Ascending aorta (tissue), 2 donors: ENCODE measurements around the gene NID2. TPM values are rescaled to one million over a fixed set of nuclear protein-coding genes. Genes with fewer than 3 reads are reported as not detected.

Experiments
- DNase-seq, 2 donors: peaks; one replicate each; pipeline ENCODE4 v3.0.0-alpha.2; 2019; ENCODE audit warnings: low spot score in 2 of 2
- H3K27ac ChIP-seq, 2 donors: fragments of 200-600 bp; sonication (generic); one replicate each; pipeline ENCODE4 v1.5.1; 2016 to 2017; ENCODE audit warnings: mild to moderate bottlenecking in 1 of 2
- H3K27me3 ChIP-seq: fragments of 200-600 bp; sonication (generic); one replicate; pipeline ENCODE4 v1.5.1; 2017
- H3K36me3 ChIP-seq, 2 donors: fragments of 200-600 bp; sonication (generic); one replicate each; pipeline ENCODE4 v1.5.1; 2016
- H3K4me1 ChIP-seq, 2 donors: fragments of 200-600 bp; sonication (generic); one replicate each; pipeline ENCODE4 v1.5.1; 2016 to 2017; ENCODE audit warnings: mild to moderate bottlenecking in 1 of 2
- H3K4me3 ChIP-seq, 2 donors: fragments of 200-600 bp; sonication (generic); one replicate each; pipeline ENCODE4 v1.5.1; 2016 to 2017; ENCODE audit warnings: mild to moderate bottlenecking in 1 of 2
- H3K9me3 ChIP-seq, 2 donors: fragments of 200-600 bp; sonication (generic); one replicate each; pipeline ENCODE4 v1.5.1; 2016
- CTCF ChIP-seq, 3 experiments: fragments of 200-600 bp in 2 of 3; fragments of 450-650 bp in 1 of 3; sonication (generic) in 2 of 3; IDR thresholded peaks; one replicate each; pipeline ENCODE4 v1.5.1; 2016 to 2019; ENCODE audit warnings: antibody characterized with exemption in 3 of 3, mild to moderate bottlenecking in 1 of 3, moderate library complexity in 1 of 3
- intact Hi-C: fragments of 100-400 bp; cut with DNase I; formaldehyde crosslinking; loops from one replicate; pipeline ENCODE4 v1.15.1; 2023
- total RNA-seq: library from RNA; depleted of rRNA; stranded (reverse); fragments of >200 nt; gene quantifications from one replicate; pipeline ENCODE4 v1.1.0, GENCODE V29; 2016

NID2 gene
- total RNA-seq, 1 donor from 2014 or later, result 12.2 TPM

DNA sequence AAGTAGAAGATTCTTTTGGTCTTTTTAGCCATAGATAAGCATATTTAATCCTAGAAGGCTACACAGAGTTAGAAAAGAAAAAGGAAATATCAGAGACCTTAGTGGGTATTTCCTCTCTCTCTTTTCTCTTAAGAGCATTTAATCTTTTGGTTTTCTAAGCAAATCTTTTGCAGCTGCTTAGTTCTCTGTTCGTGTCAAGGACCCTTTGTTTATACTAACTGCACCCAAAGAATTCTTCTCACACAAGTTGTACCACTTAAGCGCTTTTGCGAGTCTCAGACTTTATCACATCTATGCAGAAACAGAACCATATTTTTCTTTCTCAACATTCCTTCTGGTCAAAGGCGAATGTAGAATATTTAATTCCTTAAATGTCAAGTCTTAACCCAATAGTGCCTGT lies 17.9 kb upstream of the NID2 start:
- Histone ChIP-seq H3K4me3 (no peak overlapping the region), H3K27ac (no peak overlapping the region), H3K4me1 (no peaks in the 10 kb centered on the region), H3K27me3 (no peaks in the 10 kb centered on the region), H3K9me3 (no peaks in the 10 kb centered on the region), H3K36me3 (no peaks in the 10 kb centered on the region)
- no peak for TF ChIP-seq CTCF (IDR thresholded peaks at IDR 0.05)
- intact Hi-C loops, result no loop called here
- no peak for DNase-seq

DNA sequence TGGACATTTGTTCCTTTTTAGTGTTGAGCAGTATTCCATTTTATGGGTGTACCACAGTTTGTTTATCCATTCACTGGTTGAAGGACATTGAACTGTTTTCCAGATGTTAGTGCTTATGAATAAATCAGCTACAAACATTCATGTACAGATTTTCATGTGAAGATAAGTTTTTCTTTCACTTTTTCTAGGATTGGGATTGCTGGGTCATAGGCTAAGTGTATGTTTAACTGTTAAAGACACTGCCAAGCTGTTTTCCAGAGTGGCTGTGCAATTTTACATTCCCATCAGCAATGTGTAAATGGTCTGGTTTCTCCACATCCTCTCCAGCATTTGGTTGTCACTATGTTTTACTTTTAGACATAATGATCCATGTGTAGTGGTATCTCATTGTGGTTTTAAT lies 14.0 kb upstream of the NID2 start:
- no peaks in the 10 kb centered on the region for H3K36me3 ChIP-seq
- H3K4me1 ChIP-seq, result peaks cover 0 to 5% of the 10 kb centered on the region in 2 donors
- H3K4me3 ChIP-seq, result no peak overlapping the region
- no peaks in the 10 kb centered on the region for H3K27me3 ChIP-seq
- DNase-seq, result no peak
- TF ChIP-seq CTCF (IDR thresholded peaks at IDR 0.05), result no peak
- intact Hi-C loops, result no loop called here
- H3K9me3 ChIP-seq, result no peaks in the 10 kb centered on the region
- H3K27ac ChIP-seq, result no peak overlapping the region

DNA sequence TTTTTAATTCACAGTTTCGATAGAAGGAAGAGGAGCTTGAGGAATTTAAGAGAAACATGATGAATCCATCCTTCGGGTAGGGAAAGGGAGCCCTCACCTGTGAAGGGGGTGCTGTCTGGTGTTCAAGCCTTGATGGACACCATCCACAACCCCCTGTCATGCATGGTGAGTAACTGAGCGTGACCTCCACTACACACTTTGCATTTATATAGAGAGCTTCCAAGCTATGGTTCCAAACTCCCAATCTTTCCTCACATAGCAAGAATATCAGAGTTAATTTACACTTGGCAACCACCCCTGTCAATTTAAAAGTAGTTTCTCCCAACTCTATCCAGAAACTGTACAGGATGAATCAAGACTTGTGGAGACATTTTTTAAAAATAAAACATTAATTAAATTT lies 13.1 kb upstream of the NID2 start:
- no peaks in the 10 kb centered on the region for H3K36me3 ChIP-seq
- no peaks in the 10 kb centered on the region for H3K9me3 ChIP-seq
- DNase-seq, result no peak
- no peak overlapping the region for H3K4me3 ChIP-seq
- intact Hi-C loops, result no loop called here
- no peak for TF ChIP-seq CTCF (IDR thresholded peaks at IDR 0.05)
- H3K27ac ChIP-seq, result no peak overlapping the region
- peaks cover 0 to 5% of the 10 kb centered on the region in 2 donors for H3K4me1 ChIP-seq
- no peaks in the 10 kb centered on the region for H3K27me3 ChIP-seq

DNA sequence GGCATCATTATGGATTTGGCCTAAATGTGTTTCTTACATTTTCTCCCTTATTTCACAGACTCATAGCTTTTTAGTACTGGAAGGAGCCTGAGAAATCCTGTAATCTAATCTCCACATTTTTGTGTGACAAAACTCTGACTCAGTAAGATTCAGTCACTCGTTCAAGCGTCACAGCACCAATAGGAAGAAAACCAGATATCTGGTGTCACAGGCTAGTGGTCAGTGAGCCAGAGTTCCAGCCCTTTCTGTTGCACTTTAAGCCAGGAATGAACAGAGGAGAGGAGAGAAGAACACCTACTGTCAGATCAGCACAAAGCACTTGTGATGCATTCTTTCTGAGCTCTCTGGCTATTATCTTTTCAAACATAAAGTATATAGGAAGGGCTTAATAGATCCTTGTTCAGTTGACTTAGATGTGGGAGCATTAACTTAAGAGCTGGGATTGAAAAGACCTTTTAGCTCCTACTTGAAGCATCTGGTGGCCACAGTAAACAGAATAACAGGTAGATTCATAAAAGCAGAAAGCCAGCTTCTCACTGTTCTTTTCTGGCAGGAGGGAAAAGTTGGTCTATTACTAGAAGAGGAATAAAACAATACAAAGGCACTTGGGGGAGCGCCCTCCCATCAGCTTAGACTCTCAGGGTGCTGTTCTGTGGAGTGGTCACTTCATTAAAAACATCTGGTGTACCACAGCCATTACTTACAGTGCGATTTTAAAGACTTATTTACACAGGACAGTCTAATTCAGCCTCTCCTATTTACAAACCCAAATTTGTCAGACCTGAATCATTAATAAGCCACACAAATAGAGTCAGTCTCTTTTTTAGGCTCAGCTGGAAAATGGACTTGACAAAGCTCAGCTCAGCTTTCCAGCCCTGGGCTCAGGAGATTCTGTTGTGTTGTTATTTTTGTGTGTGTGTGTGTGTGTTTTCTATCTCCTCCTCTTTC lies 12.2 kb upstream of the NID2 start:
- intact Hi-C loops, result no loop called here
- Histone ChIP-seq H3K9me3 (no peaks in the 10 kb centered on the region), H3K4me1 (peaks cover 0 to 9% of the 10 kb centered on the region in 2 donors), H3K27me3 (no peaks in the 10 kb centered on the region), H3K4me3 (no peak overlapping the region), H3K36me3 (no peaks in the 10 kb centered on the region), H3K27ac (peak overlapping the region in 1 of 2 donors; percentile 8)
- DNase-seq, result no peak
- TF ChIP-seq CTCF (IDR thresholded peaks at IDR 0.05), result no peak

DNA sequence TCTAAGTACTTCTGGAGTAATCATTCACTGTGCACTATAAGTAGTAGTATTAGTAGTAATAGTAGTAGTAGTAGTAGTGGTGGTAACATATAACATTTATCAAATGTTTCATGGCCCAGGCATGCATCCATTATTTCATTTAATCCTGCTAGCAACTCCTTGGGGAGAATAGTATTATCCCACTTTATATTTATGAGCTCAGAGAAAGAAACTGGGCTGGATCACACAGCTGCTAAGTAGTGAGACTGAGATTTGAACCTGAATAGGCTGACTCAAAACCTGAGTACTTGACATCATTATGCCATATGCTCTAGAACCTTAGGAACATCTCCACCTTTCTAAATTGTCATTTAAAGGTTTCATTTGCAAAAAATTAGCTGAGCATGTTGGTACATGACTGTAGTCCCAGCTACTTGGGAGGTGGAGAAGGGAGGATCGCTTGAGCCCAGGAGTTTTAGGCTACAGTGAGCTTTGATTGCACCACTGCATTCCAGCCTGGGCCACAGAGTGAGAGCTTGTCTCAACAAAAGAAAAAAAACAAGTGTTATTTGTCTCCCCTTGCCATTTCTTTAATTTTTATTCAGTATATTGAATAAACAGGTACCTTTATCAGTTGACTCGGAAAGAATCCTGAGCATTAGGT lies 11.4 kb upstream of the NID2 start:
- no peak overlapping the region for H3K4me3 ChIP-seq
- no peaks in the 10 kb centered on the region for H3K36me3 ChIP-seq
- intact Hi-C loops, result no loop called here
- DNase-seq, result no peak
- no peaks in the 10 kb centered on the region for H3K9me3 ChIP-seq
- H3K4me1 ChIP-seq, result peaks cover 0 to 9% of the 10 kb centered on the region in 2 donors
- H3K27ac ChIP-seq, result peak overlapping the region in 1 of 2 donors; percentile 8
- no peaks in the 10 kb centered on the region for H3K27me3 ChIP-seq
- no peak for TF ChIP-seq CTCF (IDR thresholded peaks at IDR 0.05)
